WTC11 (cell line): ENCODE results near the gene ROBO2. TPM values are rescaled to one million over a fixed set of nuclear protein-coding genes. Genes with fewer than 3 reads are reported as not detected.

Source experiments
- ATAC-seq: fragments of 200-7000 bp; cut with Tn5 transposase; 2 replicates; pipeline ENCODE4 v1.10.0; 2021; ENCODE audit warnings: mild to moderate bottlenecking, moderate library complexity
- CTCF ChIA-PET: fragments of 300-600 bp; sonication (Branson Sonifier 250); formaldehyde crosslinking; loops from one replicate; lab custom pipeline; 2021; ENCODE audit warnings: antibody characterized with exemption; lab: Charles Lee
- POLR2A ChIA-PET: fragments of 350-600 bp; sonication (Branson Sonifier 250); formaldehyde crosslinking; loops from one replicate; lab custom pipeline; 2021; ENCODE audit warnings: antibody characterized with exemption; lab: Charles Lee
- DNase-seq: peaks from one replicate; pipeline ENCODE4 v3.0.0; 2021; ENCODE audit warnings: low spot score
- H3K27ac Mint-ChIP-seq: 2 replicates; pipeline ENCODE4 v1.8.0; 2021; ENCODE audit warnings: mixed read lengths
- H3K27me3 Mint-ChIP-seq: 2 replicates; pipeline ENCODE4 v1.8.0; 2021; ENCODE audit warnings: low read depth, mild to moderate bottlenecking, moderate library complexity, mixed read lengths
- H3K36me3 Mint-ChIP-seq: 2 replicates; pipeline ENCODE4 v1.8.0; 2021; ENCODE audit warnings: mixed read lengths
- H3K4me1 Mint-ChIP-seq: 2 replicates; pipeline ENCODE4 v1.8.0; 2022; ENCODE audit warnings: mixed read lengths
- H3K4me3 Mint-ChIP-seq: 2 replicates; pipeline ENCODE4 v1.8.0; 2021; ENCODE audit warnings: mild to moderate bottlenecking, moderate library complexity, mixed read lengths
- H3K9me3 Mint-ChIP-seq: 2 replicates; pipeline ENCODE4 v1.8.0; 2021; ENCODE audit warnings: mixed read lengths
- ETV6 ChIP-seq: sonication (generic); formaldehyde crosslinking; IDR thresholded peaks from 2 replicates; pipeline ENCODE4 v1.8.1; 2022; ENCODE audit warnings: mild to moderate bottlenecking, missing genetic modification reagents
- FOXJ3 ChIP-seq: sonication (generic); formaldehyde crosslinking; IDR thresholded peaks from 2 replicates; pipeline ENCODE4 v1.9.0; 2021; ENCODE audit warnings: missing genetic modification reagents, mild to moderate bottlenecking, borderline replicate concordance
- GABPB1 ChIP-seq: sonication (generic); formaldehyde crosslinking; IDR thresholded peaks from 2 replicates; pipeline ENCODE4 v1.8.1; 2023; ENCODE audit warnings: mild to moderate bottlenecking, missing genetic modification reagents
- GRHL2 ChIP-seq: fragments of 250-450 bp; sonication (Bioruptor Pico); IDR thresholded peaks from 2 replicates; pipeline ENCODE4 v1.8.0; 2022; ENCODE audit warnings: mild to moderate bottlenecking, moderate library complexity; ENCODE audit not compliant: insufficient replicate concordance, severe bottlenecking
- HMGA2 ChIP-seq: fragments of 250-450 bp; sonication (Bioruptor Pico); IDR thresholded peaks from 2 replicates; pipeline ENCODE4 v1.4.0; 2021; ENCODE audit warnings: mild to moderate bottlenecking, moderate library complexity
- JUN ChIP-seq: sonication (generic); formaldehyde crosslinking; IDR thresholded peaks from 2 replicates; pipeline ENCODE4 v1.8.0; 2023; ENCODE audit warnings: mild to moderate bottlenecking, missing genetic modification reagents
- MXD4 ChIP-seq: fragments of 250-450 bp; sonication (Bioruptor Pico); IDR thresholded peaks from 2 replicates; pipeline ENCODE4 v1.8.0; 2021; ENCODE audit warnings: mild to moderate bottlenecking, moderate library complexity, borderline replicate concordance
- NFE2L1 ChIP-seq: sonication (generic); formaldehyde crosslinking; IDR thresholded peaks from 2 replicates; pipeline ENCODE4 v1.8.1; 2023; ENCODE audit warnings: missing genetic modification reagents
- NFYB ChIP-seq: sonication (generic); formaldehyde crosslinking; conservative IDR thresholded peaks from 2 replicates; pipeline ENCODE4 v1.8.0; 2022; ENCODE audit warnings: low read depth, missing genetic modification reagents
- NR2C2 ChIP-seq: sonication (generic); formaldehyde crosslinking; IDR thresholded peaks from 2 replicates; pipeline ENCODE4 v1.8.0; 2022; ENCODE audit warnings: mild to moderate bottlenecking, missing genetic modification reagents
- RORB ChIP-seq: fragments of 250-450 bp; sonication (Bioruptor Pico); IDR thresholded peaks from 2 replicates; pipeline ENCODE4 v1.9.0; 2021; ENCODE audit warnings: mild to moderate bottlenecking
- SMAD3 ChIP-seq: sonication (generic); formaldehyde crosslinking; IDR thresholded peaks from 2 replicates; pipeline ENCODE4 v1.8.0; 2022; ENCODE audit warnings: missing genetic modification reagents, mild to moderate bottlenecking, borderline replicate concordance
- TCF7 ChIP-seq: sonication (generic); formaldehyde crosslinking; IDR thresholded peaks from 2 replicates; pipeline ENCODE4 v1.8.0; 2022; ENCODE audit warnings: mild to moderate bottlenecking, low read depth, missing genetic modification reagents, moderate library complexity
- TP53 ChIP-seq: sonication (generic); formaldehyde crosslinking; IDR thresholded peaks from 2 replicates; pipeline ENCODE4 v1.8.1; 2023; ENCODE audit warnings: mild to moderate bottlenecking, missing genetic modification reagents
- ZNF219 ChIP-seq: sonication (generic); formaldehyde crosslinking; IDR thresholded peaks from 2 replicates; pipeline ENCODE4 v1.8.0; 2023; ENCODE audit warnings: missing genetic modification reagents, mild to moderate bottlenecking, borderline replicate concordance
- ZNF263 ChIP-seq: sonication (generic); formaldehyde crosslinking; IDR thresholded peaks from 2 replicates; pipeline ENCODE4 v1.8.1; 2022; ENCODE audit warnings: low read depth, mild to moderate bottlenecking, moderate library complexity, missing genetic modification reagents
- ZNF671 ChIP-seq: fragments of 250-450 bp; sonication (Bioruptor Pico); IDR thresholded peaks from 2 replicates; pipeline ENCODE4 v1.8.0; 2021; ENCODE audit warnings: mild to moderate bottlenecking
- total RNA-seq: library from RNA; stranded (reverse); gene quantifications from 3 replicates; pipeline ENCODE4 v1.2.3, GENCODE V29; 2021
- TF ChIP-seq, protein P1 (sequence below): fragments of 250-450 bp; sonication (Bioruptor Pico); conservative IDR thresholded peaks from 2 replicates; pipeline ENCODE4 v1.9.0; 2021; ENCODE audit warnings: mild to moderate bottlenecking
- TF ChIP-seq, protein P2 (sequence below): sonication (generic); formaldehyde crosslinking; IDR thresholded peaks from 2 replicates; pipeline ENCODE4 v1.8.0; 2023; ENCODE audit warnings: missing genetic modification reagents, mild to moderate bottlenecking, borderline replicate concordance
- TF ChIP-seq, protein P3 (sequence below): sonication (generic); formaldehyde crosslinking; IDR thresholded peaks from 2 replicates; pipeline ENCODE4 v1.8.0; 2023; ENCODE audit warnings: mild to moderate bottlenecking, missing genetic modification reagents
- TF ChIP-seq, protein P4 (sequence below): sonication (generic); formaldehyde crosslinking; IDR thresholded peaks from 2 replicates; pipeline ENCODE4 v1.8.1; 2022; ENCODE audit warnings: missing genetic modification reagents, borderline replicate concordance
- TF ChIP-seq, protein P5 (sequence below): sonication (generic); formaldehyde crosslinking; IDR thresholded peaks from 2 replicates; pipeline ENCODE4 v1.8.1; 2022; ENCODE audit warnings: low read depth, missing genetic modification reagents, borderline replicate concordance
- TF ChIP-seq, protein P6 (sequence below): fragments of 250-450 bp; sonication (Bioruptor Pico); IDR thresholded peaks from 2 replicates; pipeline ENCODE4 v1.9.0; 2021; ENCODE audit warnings: moderate library complexity, mild to moderate bottlenecking, inconsistent platforms, borderline replicate concordance

Gene ROBO2
- total RNA-seq, 1 experiment from 2014 or later = 11.7 TPM

DNA sequence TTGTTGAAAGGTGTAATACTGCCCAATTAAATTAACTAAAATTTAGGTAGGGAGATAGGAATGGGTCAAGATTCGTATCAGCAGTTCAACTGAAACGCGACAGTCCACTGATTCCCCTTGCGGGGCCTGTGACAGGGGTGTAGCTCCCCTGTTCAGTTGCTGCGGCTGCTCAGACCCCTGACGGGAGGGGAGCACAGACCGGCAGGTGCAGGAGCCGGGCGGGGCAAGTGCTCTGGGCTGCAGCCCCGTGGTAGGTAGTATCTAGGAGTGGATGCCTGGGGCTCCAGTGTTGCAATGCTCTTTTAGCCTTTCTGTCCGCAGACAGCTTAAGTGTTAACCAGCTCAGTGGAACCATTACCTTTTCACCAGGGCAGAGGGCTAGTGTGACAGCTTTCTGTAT, 164.9 kb downstream of the ROBO2 start:
- ChIA-PET CTCF (no interaction called here), POLR2A (interaction anchor here (0.7 kb wide), 1 partner anchor 165 kb away, joined by 3 read pairs; the partner anchor contains the start of gene ROBO2)
- H3K27me3 Mint-ChIP-seq = no peaks in the 10 kb centered on the region
- peak; percentile 92 for ATAC-seq
- H3K4me3 Mint-ChIP-seq = no peak overlapping the region
- H3K36me3 Mint-ChIP-seq = no peaks in the 10 kb centered on the region
- TF ChIP-seq NFYB (CRISPR knock-in tag) = no peak
- no peak for TF ChIP-seq TCF7
- no peak for TF ChIP-seq NFE2L1 (CRISPR knock-in tag)
- no peak for TF ChIP-seq SMAD3 (CRISPR knock-in tag)
- no peak for TF ChIP-seq GRHL2 (CRISPR knock-in tag)
- TF ChIP-seq TP53 (CRISPR knock-in tag) = no peak
- no peak for TF ChIP-seq ZNF263 (CRISPR knock-in tag)
- H3K27ac Mint-ChIP-seq = no peak overlapping the region
- H3K9me3 Mint-ChIP-seq = no peaks in the 10 kb centered on the region
- peak; percentile 43 for DNase-seq
- peaks cover 44% of the 10 kb centered on the region for H3K4me1 Mint-ChIP-seq

DNA sequence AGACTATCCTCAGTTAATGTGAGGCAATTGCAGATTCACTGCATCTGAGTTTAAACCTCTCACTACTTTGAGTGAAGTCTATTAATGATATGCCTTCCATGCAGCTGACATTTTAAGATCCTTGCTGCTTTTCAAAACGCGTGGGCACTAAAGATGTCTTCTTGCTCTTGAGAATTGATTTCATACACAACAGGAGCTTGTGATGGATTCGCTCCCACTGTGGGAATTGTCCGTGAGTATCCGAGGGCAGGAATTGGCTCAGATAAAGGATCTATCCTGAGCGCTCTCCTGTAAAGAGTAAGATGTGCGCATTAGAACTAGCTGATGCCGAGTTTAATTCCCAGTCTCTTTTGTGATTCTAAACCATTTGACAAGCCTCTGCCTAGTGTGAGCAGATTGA, 167.9 kb downstream of the ROBO2 start:
- H3K36me3 Mint-ChIP-seq = 0 out of 2 replicates have a peak, but pooled peaks cover 7% of the 10 kb centered on the region
- ChIA-PET POLR2A (no interaction called here), CTCF (no interaction called here)
- H3K27me3 Mint-ChIP-seq = no peaks in the 10 kb centered on the region
- no peak overlapping the region for H3K4me3 Mint-ChIP-seq
- ATAC-seq (peak; percentile 20; the same call in 1 of the 2 replicates), DNase-seq (no peak)
- peaks cover 36% of the 10 kb centered on the region for H3K4me1 Mint-ChIP-seq
- no peak overlapping the region for H3K27ac Mint-ChIP-seq
- peaks cover 14% of the 10 kb centered on the region; the same call in 1 of the 2 replicates for H3K9me3 Mint-ChIP-seq
- TF ChIP-seq HMGA2 (CRISPR knock-in tag) (no peak), FOXJ3 (CRISPR knock-in tag) (no peak), ETV6 (CRISPR knock-in tag) (no peak), NFYB (CRISPR knock-in tag) (no peak), GABPB1 (CRISPR knock-in tag) (no peak), ZNF219 (CRISPR knock-in tag) (no peak), ZNF671 (CRISPR knock-in tag) (no peak), NR2C2 (no peak), JUN (CRISPR knock-in tag) (no peak), MXD4 (no peak), RORB (CRISPR knock-in tag) (no peak)
- TF ChIP-seq, protein P1, sequence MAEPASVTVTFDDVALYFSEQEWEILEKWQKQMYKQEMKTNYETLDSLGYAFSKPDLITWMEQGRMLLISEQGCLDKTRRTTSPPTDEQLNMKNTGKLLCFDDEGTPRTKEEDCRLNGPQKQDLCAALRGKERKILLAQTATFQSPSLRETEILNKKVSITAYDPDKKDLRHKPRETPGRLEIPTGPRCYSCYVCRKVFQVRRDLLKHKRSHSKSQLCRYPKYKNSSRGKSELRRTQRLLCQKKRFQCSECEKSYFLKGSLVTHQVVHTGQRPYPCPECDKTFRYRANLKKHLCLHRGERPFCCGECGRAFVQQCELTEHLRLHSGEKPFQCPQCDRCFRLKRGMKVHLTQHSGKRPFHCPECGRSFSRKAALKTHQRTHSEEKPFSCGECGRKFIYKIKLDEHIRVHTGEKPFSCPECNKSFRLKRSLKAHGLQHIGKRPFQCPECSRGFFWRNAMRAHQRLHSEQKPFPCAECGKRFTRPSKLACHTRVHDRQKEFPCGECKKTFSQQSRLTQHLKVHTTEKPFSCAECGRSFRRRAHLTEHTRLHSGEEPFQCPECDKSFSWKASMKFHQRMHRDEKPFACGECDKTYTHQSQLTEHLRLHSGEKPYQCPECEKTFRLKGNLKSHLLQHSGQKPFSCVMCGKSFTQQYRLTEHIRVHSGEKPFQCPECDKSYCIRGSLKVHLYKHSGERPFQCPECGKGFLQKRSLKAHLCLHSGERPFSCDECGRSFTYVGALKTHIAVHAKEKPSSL = no peak
- TF ChIP-seq, protein P2, sequence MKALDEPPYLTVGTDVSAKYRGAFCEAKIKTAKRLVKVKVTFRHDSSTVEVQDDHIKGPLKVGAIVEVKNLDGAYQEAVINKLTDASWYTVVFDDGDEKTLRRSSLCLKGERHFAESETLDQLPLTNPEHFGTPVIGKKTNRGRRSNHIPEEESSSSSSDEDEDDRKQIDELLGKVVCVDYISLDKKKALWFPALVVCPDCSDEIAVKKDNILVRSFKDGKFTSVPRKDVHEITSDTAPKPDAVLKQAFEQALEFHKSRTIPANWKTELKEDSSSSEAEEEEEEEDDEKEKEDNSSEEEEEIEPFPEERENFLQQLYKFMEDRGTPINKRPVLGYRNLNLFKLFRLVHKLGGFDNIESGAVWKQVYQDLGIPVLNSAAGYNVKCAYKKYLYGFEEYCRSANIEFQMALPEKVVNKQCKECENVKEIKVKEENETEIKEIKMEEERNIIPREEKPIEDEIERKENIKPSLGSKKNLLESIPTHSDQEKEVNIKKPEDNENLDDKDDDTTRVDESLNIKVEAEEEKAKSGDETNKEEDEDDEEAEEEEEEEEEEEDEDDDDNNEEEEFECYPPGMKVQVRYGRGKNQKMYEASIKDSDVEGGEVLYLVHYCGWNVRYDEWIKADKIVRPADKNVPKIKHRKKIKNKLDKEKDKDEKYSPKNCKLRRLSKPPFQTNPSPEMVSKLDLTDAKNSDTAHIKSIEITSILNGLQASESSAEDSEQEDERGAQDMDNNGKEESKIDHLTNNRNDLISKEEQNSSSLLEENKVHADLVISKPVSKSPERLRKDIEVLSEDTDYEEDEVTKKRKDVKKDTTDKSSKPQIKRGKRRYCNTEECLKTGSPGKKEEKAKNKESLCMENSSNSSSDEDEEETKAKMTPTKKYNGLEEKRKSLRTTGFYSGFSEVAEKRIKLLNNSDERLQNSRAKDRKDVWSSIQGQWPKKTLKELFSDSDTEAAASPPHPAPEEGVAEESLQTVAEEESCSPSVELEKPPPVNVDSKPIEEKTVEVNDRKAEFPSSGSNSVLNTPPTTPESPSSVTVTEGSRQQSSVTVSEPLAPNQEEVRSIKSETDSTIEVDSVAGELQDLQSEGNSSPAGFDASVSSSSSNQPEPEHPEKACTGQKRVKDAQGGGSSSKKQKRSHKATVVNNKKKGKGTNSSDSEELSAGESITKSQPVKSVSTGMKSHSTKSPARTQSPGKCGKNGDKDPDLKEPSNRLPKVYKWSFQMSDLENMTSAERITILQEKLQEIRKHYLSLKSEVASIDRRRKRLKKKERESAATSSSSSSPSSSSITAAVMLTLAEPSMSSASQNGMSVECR = no peak
- TF ChIP-seq, protein P3, sequence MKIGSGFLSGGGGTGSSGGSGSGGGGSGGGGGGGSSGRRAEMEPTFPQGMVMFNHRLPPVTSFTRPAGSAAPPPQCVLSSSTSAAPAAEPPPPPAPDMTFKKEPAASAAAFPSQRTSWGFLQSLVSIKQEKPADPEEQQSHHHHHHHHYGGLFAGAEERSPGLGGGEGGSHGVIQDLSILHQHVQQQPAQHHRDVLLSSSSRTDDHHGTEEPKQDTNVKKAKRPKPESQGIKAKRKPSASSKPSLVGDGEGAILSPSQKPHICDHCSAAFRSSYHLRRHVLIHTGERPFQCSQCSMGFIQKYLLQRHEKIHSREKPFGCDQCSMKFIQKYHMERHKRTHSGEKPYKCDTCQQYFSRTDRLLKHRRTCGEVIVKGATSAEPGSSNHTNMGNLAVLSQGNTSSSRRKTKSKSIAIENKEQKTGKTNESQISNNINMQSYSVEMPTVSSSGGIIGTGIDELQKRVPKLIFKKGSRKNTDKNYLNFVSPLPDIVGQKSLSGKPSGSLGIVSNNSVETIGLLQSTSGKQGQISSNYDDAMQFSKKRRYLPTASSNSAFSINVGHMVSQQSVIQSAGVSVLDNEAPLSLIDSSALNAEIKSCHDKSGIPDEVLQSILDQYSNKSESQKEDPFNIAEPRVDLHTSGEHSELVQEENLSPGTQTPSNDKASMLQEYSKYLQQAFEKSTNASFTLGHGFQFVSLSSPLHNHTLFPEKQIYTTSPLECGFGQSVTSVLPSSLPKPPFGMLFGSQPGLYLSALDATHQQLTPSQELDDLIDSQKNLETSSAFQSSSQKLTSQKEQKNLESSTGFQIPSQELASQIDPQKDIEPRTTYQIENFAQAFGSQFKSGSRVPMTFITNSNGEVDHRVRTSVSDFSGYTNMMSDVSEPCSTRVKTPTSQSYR (CRISPR knock-in tag) = no peak
- TF ChIP-seq, protein P4, sequence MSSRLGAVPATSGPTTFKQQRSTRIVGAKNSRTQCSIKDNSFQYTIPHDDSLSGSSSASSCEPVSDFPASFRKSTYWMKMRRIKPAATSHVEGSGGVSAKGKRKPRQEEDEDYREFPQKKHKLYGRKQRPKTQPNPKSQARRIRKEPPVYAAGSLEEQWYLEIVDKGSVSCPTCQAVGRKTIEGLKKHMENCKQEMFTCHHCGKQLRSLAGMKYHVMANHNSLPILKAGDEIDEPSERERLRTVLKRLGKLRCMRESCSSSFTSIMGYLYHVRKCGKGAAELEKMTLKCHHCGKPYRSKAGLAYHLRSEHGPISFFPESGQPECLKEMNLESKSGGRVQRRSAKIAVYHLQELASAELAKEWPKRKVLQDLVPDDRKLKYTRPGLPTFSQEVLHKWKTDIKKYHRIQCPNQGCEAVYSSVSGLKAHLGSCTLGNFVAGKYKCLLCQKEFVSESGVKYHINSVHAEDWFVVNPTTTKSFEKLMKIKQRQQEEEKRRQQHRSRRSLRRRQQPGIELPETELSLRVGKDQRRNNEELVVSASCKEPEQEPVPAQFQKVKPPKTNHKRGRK (CRISPR knock-in tag) = no peak
- TF ChIP-seq, protein P5, sequence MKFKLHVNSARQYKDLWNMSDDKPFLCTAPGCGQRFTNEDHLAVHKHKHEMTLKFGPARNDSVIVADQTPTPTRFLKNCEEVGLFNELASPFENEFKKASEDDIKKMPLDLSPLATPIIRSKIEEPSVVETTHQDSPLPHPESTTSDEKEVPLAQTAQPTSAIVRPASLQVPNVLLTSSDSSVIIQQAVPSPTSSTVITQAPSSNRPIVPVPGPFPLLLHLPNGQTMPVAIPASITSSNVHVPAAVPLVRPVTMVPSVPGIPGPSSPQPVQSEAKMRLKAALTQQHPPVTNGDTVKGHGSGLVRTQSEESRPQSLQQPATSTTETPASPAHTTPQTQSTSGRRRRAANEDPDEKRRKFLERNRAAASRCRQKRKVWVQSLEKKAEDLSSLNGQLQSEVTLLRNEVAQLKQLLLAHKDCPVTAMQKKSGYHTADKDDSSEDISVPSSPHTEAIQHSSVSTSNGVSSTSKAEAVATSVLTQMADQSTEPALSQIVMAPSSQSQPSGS = no peak
- TF ChIP-seq, protein P6, sequence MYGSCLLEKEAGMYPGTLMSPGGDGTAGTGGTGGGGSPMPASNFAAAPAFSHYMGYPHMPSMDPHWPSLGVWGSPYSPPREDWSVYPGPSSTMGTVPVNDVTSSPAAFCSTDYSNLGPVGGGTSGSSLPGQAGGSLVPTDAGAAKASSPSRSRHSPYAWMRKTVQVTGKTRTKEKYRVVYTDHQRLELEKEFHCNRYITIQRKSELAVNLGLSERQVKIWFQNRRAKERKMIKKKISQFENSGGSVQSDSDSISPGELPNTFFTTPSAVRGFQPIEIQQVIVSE (CRISPR knock-in tag) = no peak
